ENCODE measurements around the gene PAX7. TPM values are rescaled to one million over a fixed set of nuclear protein-coding genes. Genes with fewer than 3 reads are reported as not detected.

Gene PAX7
- total RNA-seq, 2 donors from 2014 or later = 0.32 TPM; not detected in 1

GRCh38 chr1:18631496-18632217 lies 1.0 kb downstream of the PAX7 start:
- TF ChIP-seq POLR2A (IDR thresholded peaks at IDR 0.05) (no peak), POLR2AphosphoS5 (IDR thresholded peaks at IDR 0.05) (no peak), CTCF (IDR thresholded peaks at IDR 0.05) (no peak)

GRCh38 chr1:18632218-18632588 lies 1.6 kb downstream of the PAX7 start:
- H3K36me3 ChIP-seq = no peaks in the 10 kb centered on the region
- H3K4me1 ChIP-seq (replicated peaks) = peaks cover 4% of the 10 kb centered on the region
- WGBS = 12% methylated on average over 23 of the region's 23 CpGs
- H3K27ac ChIP-seq = no peak overlapping the region
- no peak for DNase-seq (ENCODE audit: low spot score)
- intact Hi-C loops (cut with DNase I) = no loop called here
- H3K27me3 ChIP-seq (replicated peaks; ENCODE audit: insufficient read depth) = peaks cover 72% of the 10 kb centered on the region
- TF ChIP-seq POLR2A (IDR thresholded peaks at IDR 0.05) (no peak), CTCF (IDR thresholded peaks at IDR 0.05) (no peak), POLR2AphosphoS5 (IDR thresholded peaks at IDR 0.05) (no peak)
- H3K4me3 ChIP-seq = no peak overlapping the region
- no peaks in the 10 kb centered on the region for H3K9me3 ChIP-seq

More at GRCh38 chr1:18631496-18632217, 1.0 kb downstream of the PAX7 start:
- Histone ChIP-seq H3K4me3 (no peak overlapping the region), H3K4me1 (replicated peaks) (peaks cover 4% of the 10 kb centered on the region), H3K27me3 (replicated peaks; ENCODE audit: insufficient read depth) (peaks cover 67% of the 10 kb centered on the region), H3K36me3 (no peaks in the 10 kb centered on the region), H3K9me3 (no peaks in the 10 kb centered on the region), H3K27ac (no peak overlapping the region)
- WGBS = 4% methylated on average over 53 of the region's 53 CpGs
- intact Hi-C loops (cut with DNase I) = no loop called here
- no peak for DNase-seq (ENCODE audit: low spot score)

DNA sequence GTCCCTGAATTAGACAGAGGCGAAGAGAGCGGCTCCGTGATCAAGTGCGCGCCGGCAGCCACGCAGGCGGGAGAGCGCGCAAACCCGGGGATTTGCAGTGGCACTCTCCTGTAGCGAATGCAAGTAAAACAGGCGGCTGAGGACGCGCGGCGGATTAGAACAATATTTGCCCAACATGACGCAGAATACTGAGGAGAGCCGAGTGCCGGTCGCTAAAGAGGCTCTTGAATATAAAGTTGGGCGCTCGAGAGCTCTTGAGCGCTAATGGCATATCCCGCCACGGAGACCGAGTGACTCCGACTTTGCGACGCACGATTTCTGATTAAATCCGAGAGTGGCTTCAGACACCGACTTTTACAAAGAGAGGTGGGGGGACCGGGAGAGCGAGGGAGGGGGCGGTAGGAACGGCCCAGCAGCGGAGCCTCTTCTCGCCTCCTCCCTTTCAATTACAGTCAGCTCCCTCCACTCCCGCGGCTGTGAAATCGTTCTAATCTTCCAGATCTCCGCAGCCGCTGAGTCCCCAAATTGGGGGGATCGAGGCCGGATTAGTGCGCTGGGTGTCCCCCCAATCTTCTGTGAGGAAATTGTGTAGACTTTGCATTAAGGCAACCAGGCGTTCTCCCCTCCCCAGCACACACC lies 2.3 kb downstream of the PAX7 start:
- Histone ChIP-seq H3K4me1 (replicated peaks) (peaks cover 4% of the 10 kb centered on the region), H3K4me3 (no peak overlapping the region), H3K27me3 (replicated peaks; ENCODE audit: insufficient read depth) (peaks cover 77% of the 10 kb centered on the region), H3K36me3 (no peaks in the 10 kb centered on the region), H3K27ac (no peak overlapping the region), H3K9me3 (no peaks in the 10 kb centered on the region)
- intact Hi-C loops (cut with DNase I) = no loop called here
- TF ChIP-seq CTCF (IDR thresholded peaks at IDR 0.05) = no peak
- no peak for DNase-seq (ENCODE audit: low spot score)
- WGBS = 8% methylated on average over 48 of the region's 48 CpGs

GRCh38 chr1:18633422-18634155 lies 2.9 kb downstream of the PAX7 start:
- no peaks in the 10 kb centered on the region for H3K9me3 ChIP-seq
- no peaks in the 10 kb centered on the region for H3K36me3 ChIP-seq
- WGBS = 9% methylated on average over 15 of the region's 15 CpGs
- TF ChIP-seq POLR2AphosphoS5 (IDR thresholded peaks at IDR 0.05) (no peak), POLR2A (IDR thresholded peaks at IDR 0.05) (no peak), CTCF (IDR thresholded peaks at IDR 0.05) (no peak)
- H3K27ac ChIP-seq = no peak overlapping the region
- intact Hi-C loops (cut with DNase I) = no loop called here
- H3K4me3 ChIP-seq = no peak overlapping the region
- DNase-seq (ENCODE audit: low spot score) = no peak
- peaks cover 84% of the 10 kb centered on the region for H3K27me3 ChIP-seq (replicated peaks; ENCODE audit: insufficient read depth)
- H3K4me1 ChIP-seq (replicated peaks) = peaks cover 4% of the 10 kb centered on the region

Measured in prostate gland (tissue), 2 donors.